Loucy (cell line): ENCODE results near the gene RANBP17.

Experiments
- H2AFZ ChIP-seq: fragments of 200-600 bp; sonication (generic); 2 replicates; pipeline ENCODE4 v1.6.0; 2016; ENCODE audit warnings: antibody characterized with exemption, mild to moderate bottlenecking, low read length, moderate library complexity
- H3F3A ChIP-seq: fragments of 200-600 bp; 2 replicates; pipeline ENCODE4 v1.6.0; 2016; ENCODE audit warnings: antibody characterized with exemption, low read depth, mild to moderate bottlenecking
- H3K27me3 ChIP-seq: fragments of 200-600 bp; sonication (generic); 2 replicates; pipeline ENCODE4 v1.6.1; 2014; ENCODE audit warnings: low read length, mild to moderate bottlenecking; ENCODE audit not compliant: insufficient read depth, poor library complexity, severe bottlenecking
- H3K36me3 ChIP-seq: fragments of 200-600 bp; sonication (generic); 2 replicates; pipeline ENCODE4 v1.6.1; 2016; ENCODE audit warnings: low read length; ENCODE audit not compliant: insufficient read depth
- H3K4me1 ChIP-seq: fragments of 200-600 bp; sonication (generic); 2 replicates; pipeline ENCODE4 v1.5.1; 2014; ENCODE audit warnings: low read length, mild to moderate bottlenecking; ENCODE audit not compliant: insufficient read depth, poor library complexity, severe bottlenecking
- H3K4me2 ChIP-seq: fragments of 200-600 bp; sonication (generic); 2 replicates; pipeline ENCODE4 v1.6.0; 2014; ENCODE audit warnings: antibody characterized with exemption, low read length, low read depth, mild to moderate bottlenecking; ENCODE audit not compliant: poor library complexity, severe bottlenecking
- H3K4me3 ChIP-seq: fragments of 200-600 bp; sonication (generic); 2 replicates; pipeline ENCODE4 v1.5.1; 2014; ENCODE audit warnings: low read length, mild to moderate bottlenecking, mixed read lengths; ENCODE audit not compliant: poor library complexity, severe bottlenecking
- H3K79me2 ChIP-seq: fragments of 200-600 bp; sonication (generic); 2 replicates; pipeline ENCODE4 v1.6.1; 2014; ENCODE audit warnings: low read length; ENCODE audit not compliant: insufficient read depth
- H3K9ac ChIP-seq: fragments of 200-600 bp; sonication (generic); 2 replicates; pipeline ENCODE4 v1.6.0; 2014; ENCODE audit warnings: mild to moderate bottlenecking, low read depth, low read length, moderate library complexity; ENCODE audit not compliant: poor library complexity, severe bottlenecking
- H3K9me2 ChIP-seq: fragments of 200-600 bp; sonication (generic); replicated peaks from 2 replicates; pipeline ENCODE4 v1.6.1; 2016; ENCODE audit warnings: low read depth, low read length, mixed read lengths
- H3K9me3 ChIP-seq: fragments of 200-600 bp; sonication (generic); 2 replicates; pipeline ENCODE4 v1.6.1; 2014; ENCODE audit warnings: mild to moderate bottlenecking, antibody characterized with exemption, low read length, low read depth; ENCODE audit not compliant: insufficient read depth
- H4K20me1 ChIP-seq: fragments of 200-600 bp; sonication (generic); 2 replicates; pipeline ENCODE4 v1.6.0; 2014; ENCODE audit warnings: antibody characterized with exemption, low read length, mild to moderate bottlenecking; ENCODE audit not compliant: insufficient read depth, poor library complexity, severe bottlenecking
- CTCF ChIP-seq: fragments of 200-600 bp; sonication (generic); conservative IDR thresholded peaks from 2 replicates; pipeline ENCODE4 v1.5.1; 2014; ENCODE audit warnings: mild to moderate bottlenecking, antibody characterized with exemption, low read length
- EZH2phosphoT487 ChIP-seq: fragments of 200-600 bp; IDR thresholded peaks from 2 replicates; pipeline ENCODE4 v1.6.1; 2018; ENCODE audit warnings: antibody characterized with exemption, mild to moderate bottlenecking, moderate library complexity, borderline replicate concordance

The RANBP17 gene

DNA sequence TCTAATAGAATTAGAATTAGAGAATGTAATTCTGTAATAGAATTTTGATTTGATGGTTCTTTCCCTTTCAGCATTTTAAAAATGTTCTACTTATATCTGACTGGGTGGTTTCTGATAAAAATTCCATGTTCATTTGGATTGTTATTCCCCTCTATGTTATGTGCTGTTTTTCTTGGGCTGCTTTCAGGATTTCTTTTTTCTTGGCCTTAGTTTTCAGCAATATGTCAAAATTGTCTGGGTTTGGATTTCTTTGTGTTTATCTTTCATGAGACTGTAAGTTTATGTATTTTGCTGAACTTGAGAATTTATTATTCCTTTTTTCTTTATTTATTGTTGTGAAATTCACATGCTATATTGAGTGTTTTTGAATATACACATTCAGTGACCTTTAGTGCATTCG lies 189.1 kb downstream of the RANBP17 start:
- no peaks in the 10 kb centered on the region for H3K79me2 ChIP-seq
- H3K27me3 ChIP-seq = no peaks in the 10 kb centered on the region
- TF ChIP-seq EZH2phosphoT487 (no peak), CTCF (no peak)
- H3K4me3 ChIP-seq = no peak overlapping the region
- H3K9me2 ChIP-seq = no peaks in the 10 kb centered on the region
- no peaks in the 10 kb centered on the region for H3K36me3 ChIP-seq
- H3K9ac ChIP-seq = no peak overlapping the region
- no peaks in the 10 kb centered on the region for H3K4me1 ChIP-seq
- H3K9me3 ChIP-seq = no peaks in the 10 kb centered on the region; the same call in 1 of the 2 replicates
- no peak overlapping the region for H3K4me2 ChIP-seq
- no peaks in the 10 kb centered on the region for H4K20me1 ChIP-seq
- H3F3A ChIP-seq = no peaks in the 10 kb centered on the region
- no peak overlapping the region for H2AFZ ChIP-seq

DNA sequence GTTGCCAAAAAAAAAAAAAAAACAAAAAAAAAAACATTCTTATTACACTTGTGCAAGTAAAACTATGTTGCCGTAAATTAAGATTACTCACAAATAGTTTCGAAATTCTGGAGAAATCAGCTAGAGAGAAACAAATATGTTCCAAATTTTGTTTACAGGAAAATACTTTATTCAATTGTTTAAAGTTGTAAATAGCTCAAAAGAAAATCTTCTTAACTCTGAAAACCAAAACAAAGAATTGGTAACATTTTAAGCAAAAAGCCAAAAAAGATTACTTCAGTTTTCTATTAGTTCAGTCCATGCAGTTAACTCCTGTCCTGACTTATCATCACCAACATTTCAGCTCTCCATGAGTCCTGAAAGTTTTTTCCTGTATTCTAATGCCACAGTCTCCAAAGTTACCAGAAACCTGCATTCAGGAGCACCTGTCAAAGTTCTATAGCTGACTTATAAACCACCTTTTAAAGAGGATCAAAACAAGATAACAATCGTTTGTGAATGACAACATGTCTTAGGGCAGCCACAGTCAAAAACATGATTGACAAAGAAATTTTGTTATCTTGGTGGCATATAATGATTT lies 194.1 kb downstream of the RANBP17 start:
- H3K9me2 ChIP-seq = no peaks in the 10 kb centered on the region
- no peaks in the 10 kb centered on the region for H4K20me1 ChIP-seq
- no peaks in the 10 kb centered on the region for H3K79me2 ChIP-seq
- no peak overlapping the region for H3K4me2 ChIP-seq
- no peak overlapping the region for H3K4me3 ChIP-seq
- no peaks in the 10 kb centered on the region for H3K36me3 ChIP-seq
- TF ChIP-seq CTCF (no peak), EZH2phosphoT487 (no peak)
- no peaks in the 10 kb centered on the region; the same call in 1 of the 2 replicates for H3K9me3 ChIP-seq
- no peak overlapping the region for H2AFZ ChIP-seq
- H3F3A ChIP-seq = no peaks in the 10 kb centered on the region
- no peaks in the 10 kb centered on the region for H3K4me1 ChIP-seq
- no peak overlapping the region for H3K9ac ChIP-seq
- no peaks in the 10 kb centered on the region for H3K27me3 ChIP-seq

GRCh38 chr5:171067540-171068130 lies 205.8 kb downstream of the RANBP17 start:
- Histone ChIP-seq H3K36me3 (no peaks in the 10 kb centered on the region), H3K4me3 (no peak overlapping the region), H2AFZ (no peak overlapping the region), H3K9ac (no peak overlapping the region), H3F3A (no peaks in the 10 kb centered on the region), H3K9me2 (no peaks in the 10 kb centered on the region), H3K79me2 (no peaks in the 10 kb centered on the region), H3K27me3 (no peaks in the 10 kb centered on the region), H3K9me3 (no peaks in the 10 kb centered on the region), H4K20me1 (no peaks in the 10 kb centered on the region), H3K4me1 (no peaks in the 10 kb centered on the region), H3K4me2 (no peak overlapping the region)
- TF ChIP-seq EZH2phosphoT487 (no peak), CTCF (no peak)
